Activated B cell treated with CpG ODN at 0.5 μM for 24 hours (primary cell): Measurements from ENCODE around the gene CTR9. TPM values are rescaled to one million over a fixed set of nuclear protein-coding genes. Genes with fewer than 3 reads are reported as not detected.
A peak's percentile ranks its signal among the peaks of the same experiment; 100 is the strongest.

Experiments
- ATAC-seq: fragments of 200-7000 bp; cut with Tn5 transposase; one replicate; pipeline ENCODE4 v1.10.0; 2021; ENCODE audit warnings: low read depth, mild to moderate bottlenecking, moderate library complexity
- CTCF ChIA-PET: fragments of 350-600 bp; sonication (Branson Sonifier 250); formaldehyde crosslinking; loops from one replicate; lab custom pipeline; 2021; ENCODE audit warnings: antibody characterized with exemption; lab: Charles Lee
- POLR2A ChIA-PET: fragments of 350-600 bp; sonication (Branson Sonifier 250); formaldehyde crosslinking; loops from one replicate; lab custom pipeline; 2021; ENCODE audit warnings: antibody characterized with exemption; lab: Charles Lee
- DNase-seq: peaks from one replicate; pipeline ENCODE4 v3.0.0; 2022
- H3K27ac Mint-ChIP-seq: one replicate; pipeline ENCODE4 v1.8.0; 2020; ENCODE audit warnings: mixed read lengths
- H3K27me3 Mint-ChIP-seq: one replicate; pipeline ENCODE4 v1.8.0; 2021; ENCODE audit warnings: mixed read lengths
- H3K36me3 Mint-ChIP-seq: one replicate; pipeline ENCODE4 v1.8.0; 2021; ENCODE audit warnings: low read depth, mixed read lengths
- H3K4me1 Mint-ChIP-seq: one replicate; pipeline ENCODE4 v1.8.0; 2021; ENCODE audit warnings: mixed read lengths
- H3K4me3 Mint-ChIP-seq: one replicate; pipeline ENCODE4 v1.8.0; 2020; ENCODE audit warnings: mild to moderate bottlenecking, mixed read lengths
- H3K9me3 Mint-ChIP-seq: one replicate; pipeline ENCODE4 v1.8.0; 2020; ENCODE audit warnings: mixed read lengths
- intact Hi-C: fragments of 100-400 bp; cut with micrococcal nuclease; formaldehyde crosslinking; loops from one replicate; pipeline ENCODE4 v1.15.1; 2024
- total RNA-seq: library from RNA; stranded (reverse); gene quantifications from 2 replicates; pipeline ENCODE4 v1.2.3, GENCODE V29; 2022
- TF ChIP-seq, protein P1 (sequence below): fragments of 200-600 bp; IDR thresholded peaks from one replicate; pipeline ENCODE4 v1.8.0; 2022; ENCODE audit warnings: antibody characterized with exemption, mild to moderate bottlenecking

CTR9 gene
- total RNA-seq, 1 donor from 2014 or later = 50.6 TPM

DNA sequence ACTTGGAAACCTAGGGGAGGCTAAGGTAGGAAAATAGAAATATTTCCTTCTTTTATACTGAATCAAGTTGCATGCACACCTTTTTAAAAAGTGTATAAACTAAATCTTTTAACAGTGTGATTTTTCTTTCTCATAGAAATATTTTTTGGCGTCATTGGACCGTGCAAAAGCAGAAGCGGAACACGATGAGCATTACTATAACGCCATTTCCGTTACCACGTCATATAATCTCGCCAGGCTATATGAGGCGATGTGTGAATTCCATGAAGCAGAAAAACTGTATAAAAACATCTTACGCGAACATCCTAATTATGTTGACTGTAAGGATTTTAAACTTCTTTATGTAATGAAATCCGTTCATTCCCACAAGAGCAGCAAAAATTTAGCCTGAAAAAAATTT lies 13.4 kb downstream of the CTR9 start:
- H3K27me3 Mint-ChIP-seq = no peaks in the 10 kb centered on the region
- intact Hi-C loops = loop anchor here (5.0 kb wide), 1 partner anchor 1302 kb away; the partner anchor contains the start of gene ZNF143

DNA sequence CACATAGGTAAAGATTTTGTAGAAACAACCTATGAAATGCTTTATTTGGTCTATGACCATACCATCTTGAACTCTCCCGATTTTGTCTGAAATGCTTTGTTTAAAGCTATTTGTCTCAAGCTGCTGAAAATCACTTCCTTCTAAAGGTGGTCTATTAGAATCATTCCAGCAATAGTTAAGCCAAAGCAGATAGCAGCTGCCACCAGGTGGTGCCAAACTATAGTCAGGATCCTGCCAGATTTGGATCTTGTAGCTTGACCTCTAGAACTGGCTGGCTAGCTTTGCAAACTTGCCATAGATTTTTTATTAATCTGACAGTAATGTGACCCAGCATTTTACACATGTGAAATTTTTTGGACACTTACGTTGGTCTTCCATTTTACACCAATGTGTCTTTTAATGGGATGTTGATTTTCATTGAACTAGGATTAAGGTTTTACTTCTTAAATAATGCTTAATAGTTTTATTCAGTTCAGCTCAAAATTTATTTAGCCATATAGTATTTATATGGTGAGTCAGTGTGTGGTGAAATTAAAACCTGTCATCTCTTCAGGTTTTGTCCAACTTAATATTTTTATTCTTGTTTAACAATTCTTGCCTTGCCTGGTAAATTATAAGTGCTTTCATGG lies 19.7 kb downstream of the CTR9 start:
- Mint-ChIP-seq H3K9me3 (no peaks in the 10 kb centered on the region), H3K27ac (no peak overlapping the region), H3K27me3 (no peaks in the 10 kb centered on the region), H3K36me3 (peaks cover 46% of the 10 kb centered on the region), H3K4me1 (peaks cover 3% of the 10 kb centered on the region), H3K4me3 (no peak overlapping the region)
- intact Hi-C loops = loop anchor here (1.0 to 5.0 kb wide), 2 partner anchors 252 to 1017 kb away; no protein-coding TSS in a partner anchor
- TF ChIP-seq, protein P1, sequence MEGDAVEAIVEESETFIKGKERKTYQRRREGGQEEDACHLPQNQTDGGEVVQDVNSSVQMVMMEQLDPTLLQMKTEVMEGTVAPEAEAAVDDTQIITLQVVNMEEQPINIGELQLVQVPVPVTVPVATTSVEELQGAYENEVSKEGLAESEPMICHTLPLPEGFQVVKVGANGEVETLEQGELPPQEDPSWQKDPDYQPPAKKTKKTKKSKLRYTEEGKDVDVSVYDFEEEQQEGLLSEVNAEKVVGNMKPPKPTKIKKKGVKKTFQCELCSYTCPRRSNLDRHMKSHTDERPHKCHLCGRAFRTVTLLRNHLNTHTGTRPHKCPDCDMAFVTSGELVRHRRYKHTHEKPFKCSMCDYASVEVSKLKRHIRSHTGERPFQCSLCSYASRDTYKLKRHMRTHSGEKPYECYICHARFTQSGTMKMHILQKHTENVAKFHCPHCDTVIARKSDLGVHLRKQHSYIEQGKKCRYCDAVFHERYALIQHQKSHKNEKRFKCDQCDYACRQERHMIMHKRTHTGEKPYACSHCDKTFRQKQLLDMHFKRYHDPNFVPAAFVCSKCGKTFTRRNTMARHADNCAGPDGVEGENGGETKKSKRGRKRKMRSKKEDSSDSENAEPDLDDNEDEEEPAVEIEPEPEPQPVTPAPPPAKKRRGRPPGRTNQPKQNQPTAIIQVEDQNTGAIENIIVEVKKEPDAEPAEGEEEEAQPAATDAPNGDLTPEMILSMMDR = no peak
- ChIA-PET POLR2A (interaction anchor here (0.5 to 4.2 kb wide), 3 partner anchors 19 to 152 kb away, joined by 3 to 20 read pairs (median 8); partner anchors contain the start of gene EIF4G2), CTCF (interaction anchor here (0.6 to 4.5 kb wide), 16 partner anchors 9 to 1576 kb away, joined by 3 to 18 read pairs (median 3); partner anchors contain the start of gene CTR9)
- ATAC-seq = peak; percentile 28
- no peak for DNase-seq

More for the DNA sequence above, 13.4 kb downstream of the CTR9 start:
- POLR2A ChIA-PET = interaction anchor here (0.9 to 3.7 kb wide), 2 partner anchors 14 to 45 kb away, joined by 3 to 23 read pairs; partner anchors contain the start of genes CTR9 and EIF4G2
- no peak overlapping the region for H3K4me3 Mint-ChIP-seq
- no peaks in the 10 kb centered on the region for H3K9me3 Mint-ChIP-seq
- TF ChIP-seq, protein P1 = no peak
- H3K36me3 Mint-ChIP-seq = peaks cover 31% of the 10 kb centered on the region
- H3K27ac Mint-ChIP-seq = peak overlapping the region; percentile 30
- DNase-seq (no peak), ATAC-seq (peak; percentile 37)
- CTCF ChIA-PET = interaction anchor here (1.2 kb wide), 2 partner anchors 28 to 114 kb away, joined by 3 to 8 read pairs; no protein-coding TSS in a partner anchor
- peaks cover 29% of the 10 kb centered on the region for H3K4me1 Mint-ChIP-seq

DNA sequence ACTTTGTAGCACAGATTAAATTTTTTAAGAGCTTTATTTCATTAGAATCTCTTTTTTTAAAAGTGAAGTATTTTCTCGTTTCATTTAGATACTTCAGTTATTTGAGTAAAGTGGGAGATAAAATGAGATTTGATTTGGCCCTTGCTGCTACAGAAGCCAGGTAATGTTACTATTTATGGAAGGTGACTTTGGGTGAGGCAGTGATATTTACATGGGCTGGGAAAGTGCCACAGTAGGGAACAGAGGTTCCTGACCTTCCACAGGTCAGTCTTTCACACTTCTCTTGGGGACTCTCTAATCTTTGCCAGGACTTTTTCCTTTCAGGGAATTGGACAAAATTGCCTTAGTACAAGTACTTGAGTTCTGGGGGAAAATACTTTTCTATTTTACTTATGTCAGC lies 20.4 kb downstream of the CTR9 start:
- H3K36me3 Mint-ChIP-seq = peaks cover 52% of the 10 kb centered on the region
- H3K9me3 Mint-ChIP-seq = no peaks in the 10 kb centered on the region
- H3K4me3 Mint-ChIP-seq = no peak overlapping the region
- DNase-seq (no peak), ATAC-seq (no peak)
- TF ChIP-seq, protein P1 = no peak
- peaks cover 2% of the 10 kb centered on the region for H3K4me1 Mint-ChIP-seq
- CTCF ChIA-PET = interaction anchor here (1.2 to 4.5 kb wide), 6 partner anchors 15 to 1016 kb away, joined by 3 to 18 read pairs (median 8); no protein-coding TSS in a partner anchor
- no peak overlapping the region for H3K27ac Mint-ChIP-seq
- POLR2A ChIA-PET = interaction anchor here (4.2 kb wide), 1 partner anchor 37 kb away, joined by 20 read pairs; the partner anchor contains the start of gene EIF4G2
- intact Hi-C loops = loop anchor here (5.0 kb wide), 1 partner anchor 251 kb away; no protein-coding TSS in a partner anchor
- no peaks in the 10 kb centered on the region for H3K27me3 Mint-ChIP-seq

DNA sequence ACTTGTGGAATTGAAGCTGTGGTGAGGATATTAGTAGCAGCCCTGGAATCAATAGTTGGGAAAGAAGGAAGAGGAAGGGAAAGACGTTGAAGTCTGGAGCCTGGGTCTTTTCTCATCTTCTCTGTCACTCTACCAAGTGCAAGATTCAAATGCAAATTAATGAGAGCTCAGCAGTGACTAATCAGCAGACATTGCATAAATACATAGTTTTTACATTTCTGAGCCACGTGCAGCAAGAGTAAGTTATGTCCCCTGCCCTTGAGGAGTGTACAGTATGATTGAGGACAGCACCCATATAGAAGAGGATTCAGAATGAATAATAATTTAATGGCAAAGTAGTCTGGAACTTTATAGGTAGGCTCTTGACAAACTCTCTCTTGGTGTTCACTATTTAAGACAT lies 23.8 kb downstream of the CTR9 start:
- H3K9me3 Mint-ChIP-seq = no peaks in the 10 kb centered on the region
- H3K4me1 Mint-ChIP-seq = no peaks in the 10 kb centered on the region
- ATAC-seq = no peak
- intact Hi-C loops = loop anchor here (5.0 kb wide), 1 partner anchor 247 kb away; no protein-coding TSS in a partner anchor
- ChIA-PET POLR2A (no interaction called here), CTCF (no interaction called here)
- H3K27me3 Mint-ChIP-seq = no peaks in the 10 kb centered on the region
- no peak for DNase-seq
- H3K27ac Mint-ChIP-seq = no peak overlapping the region
- TF ChIP-seq, protein P1 = no peak
- no peak overlapping the region for H3K4me3 Mint-ChIP-seq
- peaks cover 85% of the 10 kb centered on the region for H3K36me3 Mint-ChIP-seq

DNA sequence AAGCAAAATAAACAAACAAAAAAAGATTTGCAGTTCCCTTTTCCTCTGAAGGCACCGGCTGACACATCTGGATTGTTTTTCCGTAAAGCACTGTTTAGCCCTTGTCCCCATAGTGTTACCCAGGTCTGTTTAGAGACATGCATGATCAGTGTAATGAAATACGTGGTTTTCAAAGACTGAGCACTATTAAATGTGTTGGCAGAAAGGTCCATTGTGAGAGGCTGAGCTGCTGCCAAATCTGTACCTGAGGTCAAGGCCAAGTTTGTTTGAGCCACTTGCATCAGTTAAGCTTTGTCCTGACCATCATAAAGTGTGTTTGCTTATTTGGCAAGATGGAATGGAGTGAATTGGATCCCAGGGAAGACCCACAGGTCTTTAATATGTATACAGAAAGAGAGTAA lies 26.3 kb downstream of the CTR9 start:
- ATAC-seq (no peak), DNase-seq (no peak)
- no peaks in the 10 kb centered on the region for H3K27me3 Mint-ChIP-seq
- no peak overlapping the region for H3K4me3 Mint-ChIP-seq
- H3K36me3 Mint-ChIP-seq = peaks cover 76% of the 10 kb centered on the region
- ChIA-PET POLR2A (no interaction called here), CTCF (no interaction called here)
- H3K4me1 Mint-ChIP-seq = no peaks in the 10 kb centered on the region
- no peaks in the 10 kb centered on the region for H3K9me3 Mint-ChIP-seq
- intact Hi-C loops = no loop called here
- H3K27ac Mint-ChIP-seq = no peak overlapping the region
- TF ChIP-seq, protein P1 = no peak
